ENCODE data around the gene F3.
A peak's percentile ranks its signal among the peaks of the same experiment; 100 is the strongest.

The F3 gene

GRCh38 chr1:94528299-94528698 is 13.3 kb downstream of the F3 start:
- no peak for DNase-seq
- no peak for TF ChIP-seq GATA1 (IDR thresholded peaks at IDR 0.05; ENCODE audit: low read depth, low read length)
- no peak for TF ChIP-seq POLR2A (IDR thresholded peaks at IDR 0.05; ENCODE audit: low read length)

GRCh38 chr1:94527447-94528031 is 14.0 kb downstream of the F3 start:
- TF ChIP-seq GATA1 (IDR thresholded peaks at IDR 0.05; ENCODE audit: low read depth, low read length): no peak
- no peak for TF ChIP-seq POLR2A (IDR thresholded peaks at IDR 0.05; ENCODE audit: low read length)
- DNase-seq: peak; percentile 14 to 27

- DNase-seq: no peak
- TF ChIP-seq POLR2A (IDR thresholded peaks at IDR 0.05; ENCODE audit: low read length) (no peak), GATA1 (IDR thresholded peaks at IDR 0.05; ENCODE audit: low read depth, low read length) (no peak)
These were observed 15.2 kb downstream of the F3 start for GRCh38 chr1:94526152-94526980.

- no peak for DNase-seq
- no peak for TF ChIP-seq GATA1 (IDR thresholded peaks at IDR 0.05; ENCODE audit: low read depth, low read length)
- TF ChIP-seq POLR2A (IDR thresholded peaks at IDR 0.05; ENCODE audit: low read length): no peak
These were observed 17.0 kb downstream of the F3 start for GRCh38 chr1:94524531-94524930.

GRCh38 chr1:94522304-94522703 is 19.3 kb downstream of the F3 start:
- peak; percentile 33 to 55 for DNase-seq
- TF ChIP-seq GATA1 (IDR thresholded peaks at IDR 0.05; ENCODE audit: low read depth, low read length): no peak
- no peak for TF ChIP-seq POLR2A (IDR thresholded peaks at IDR 0.05; ENCODE audit: low read length)

- no peak for DNase-seq
- no peak for TF ChIP-seq POLR2A (IDR thresholded peaks at IDR 0.05; ENCODE audit: low read length)
- TF ChIP-seq GATA1 (IDR thresholded peaks at IDR 0.05; ENCODE audit: low read depth, low read length): no peak
These were observed 22.2 kb downstream of the F3 start for GRCh38 chr1:94519351-94519750.

- TF ChIP-seq POLR2A (IDR thresholded peaks at IDR 0.05; ENCODE audit: low read length) (no peak), GATA1 (IDR thresholded peaks at IDR 0.05; ENCODE audit: low read depth, low read length) (no peak)
- DNase-seq: peak; percentile 67 to 82
These were observed 26.1 kb downstream of the F3 start for GRCh38 chr1:94515296-94515947.

- TF ChIP-seq POLR2A (IDR thresholded peaks at IDR 0.05; ENCODE audit: low read length) (no peak), GATA1 (IDR thresholded peaks at IDR 0.05; ENCODE audit: low read depth, low read length) (no peak)
- DNase-seq: peak; percentile 71 to 77
These were observed 27.3 kb downstream of the F3 start for GRCh38 chr1:94514095-94514727.

GRCh38 chr1:94512816-94513215 is 28.7 kb downstream of the F3 start:
- no peak for DNase-seq
- TF ChIP-seq GATA1 (IDR thresholded peaks at IDR 0.05; ENCODE audit: low read depth, low read length) (no peak), POLR2A (IDR thresholded peaks at IDR 0.05; ENCODE audit: low read length) (no peak)

- DNase-seq: no peak
- no peak for TF ChIP-seq GATA1 (IDR thresholded peaks at IDR 0.05; ENCODE audit: low read depth, low read length)
- no peak for TF ChIP-seq POLR2A (IDR thresholded peaks at IDR 0.05; ENCODE audit: low read length)
These were observed 37.0 kb downstream of the F3 start for GRCh38 chr1:94504601-94505000.

- TF ChIP-seq POLR2A (IDR thresholded peaks at IDR 0.05; ENCODE audit: low read length) (no peak), GATA1 (IDR thresholded peaks at IDR 0.05; ENCODE audit: low read depth, low read length) (no peak)
- DNase-seq: no peak
These were observed 38.4 kb downstream of the F3 start for GRCh38 chr1:94503153-94503552.

- no peak for TF ChIP-seq POLR2A (IDR thresholded peaks at IDR 0.05; ENCODE audit: low read length)
- no peak for TF ChIP-seq GATA1 (IDR thresholded peaks at IDR 0.05; ENCODE audit: low read depth, low read length)
- no peak for DNase-seq
These were observed 39.6 kb downstream of the F3 start for GRCh38 chr1:94501935-94502334.

GRCh38 chr1:94501426-94501825 is 40.1 kb downstream of the F3 start:
- TF ChIP-seq POLR2A (IDR thresholded peaks at IDR 0.05; ENCODE audit: low read length): no peak
- no peak for TF ChIP-seq GATA1 (IDR thresholded peaks at IDR 0.05; ENCODE audit: low read depth, low read length)

More at GRCh38 chr1:94501426-94501825, 40.1 kb downstream of the F3 start:
- DNase-seq: no peak
